ENCODE results near the gene CANT1. TPM values are rescaled to one million over a fixed set of nuclear protein-coding genes. Genes with fewer than 3 reads are reported as not detected.

Gene CANT1
- total RNA-seq, 1 donor from 2014 or later, result 33.3 TPM

DNA sequence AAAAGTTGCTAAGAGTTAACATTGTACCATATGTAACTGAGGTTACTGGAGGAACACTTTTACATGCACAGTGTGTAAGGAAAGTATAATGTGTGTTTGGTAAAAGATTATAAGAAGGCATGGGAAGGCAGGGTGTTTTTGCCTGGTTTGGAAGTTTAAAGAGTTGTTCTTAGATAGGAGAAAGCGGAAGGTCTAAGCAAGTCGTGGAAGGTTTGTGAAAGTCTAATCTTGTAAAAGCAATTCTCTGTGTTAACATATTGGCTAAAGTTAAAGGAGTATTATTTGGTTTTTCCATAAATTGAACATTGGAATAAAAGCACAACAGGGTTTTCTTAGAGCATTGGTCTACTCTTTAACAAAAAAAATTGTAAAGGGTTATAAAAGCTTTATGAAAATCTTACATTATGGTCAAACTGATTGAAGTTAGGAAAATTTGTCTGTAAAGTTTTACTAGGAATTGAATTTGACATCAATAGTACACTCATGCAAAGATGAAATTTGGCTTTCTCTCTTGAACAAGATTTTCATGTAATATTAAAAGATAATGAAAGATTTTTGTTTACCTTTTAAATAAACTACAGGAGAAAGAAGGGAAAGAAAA is 4.7 kb upstream of the CANT1 start:
- DNase-seq, result no peak
- Mint-ChIP-seq H3K9me3 (ENCODE audit: unreplicated experiment) (peaks cover 8% of the 10 kb centered on the region), H3K27me3 (ENCODE audit: unreplicated experiment) (peaks cover 9% of the 10 kb centered on the region), H3K4me3 (ENCODE audit: unreplicated experiment) (no peak overlapping the region), H3K4me1 (ENCODE audit: low read depth, unreplicated experiment) (no peaks in the 10 kb centered on the region), H3K36me3 (ENCODE audit: unreplicated experiment) (peaks cover 7% of the 10 kb centered on the region), H3K27ac (ENCODE audit: unreplicated experiment) (no peak overlapping the region)
- TF ChIP-seq, protein P1, sequence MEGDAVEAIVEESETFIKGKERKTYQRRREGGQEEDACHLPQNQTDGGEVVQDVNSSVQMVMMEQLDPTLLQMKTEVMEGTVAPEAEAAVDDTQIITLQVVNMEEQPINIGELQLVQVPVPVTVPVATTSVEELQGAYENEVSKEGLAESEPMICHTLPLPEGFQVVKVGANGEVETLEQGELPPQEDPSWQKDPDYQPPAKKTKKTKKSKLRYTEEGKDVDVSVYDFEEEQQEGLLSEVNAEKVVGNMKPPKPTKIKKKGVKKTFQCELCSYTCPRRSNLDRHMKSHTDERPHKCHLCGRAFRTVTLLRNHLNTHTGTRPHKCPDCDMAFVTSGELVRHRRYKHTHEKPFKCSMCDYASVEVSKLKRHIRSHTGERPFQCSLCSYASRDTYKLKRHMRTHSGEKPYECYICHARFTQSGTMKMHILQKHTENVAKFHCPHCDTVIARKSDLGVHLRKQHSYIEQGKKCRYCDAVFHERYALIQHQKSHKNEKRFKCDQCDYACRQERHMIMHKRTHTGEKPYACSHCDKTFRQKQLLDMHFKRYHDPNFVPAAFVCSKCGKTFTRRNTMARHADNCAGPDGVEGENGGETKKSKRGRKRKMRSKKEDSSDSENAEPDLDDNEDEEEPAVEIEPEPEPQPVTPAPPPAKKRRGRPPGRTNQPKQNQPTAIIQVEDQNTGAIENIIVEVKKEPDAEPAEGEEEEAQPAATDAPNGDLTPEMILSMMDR (IDR thresholded peaks at IDR 0.05; ENCODE audit: partially characterized antibody, unreplicated experiment), result no peak

DNA sequence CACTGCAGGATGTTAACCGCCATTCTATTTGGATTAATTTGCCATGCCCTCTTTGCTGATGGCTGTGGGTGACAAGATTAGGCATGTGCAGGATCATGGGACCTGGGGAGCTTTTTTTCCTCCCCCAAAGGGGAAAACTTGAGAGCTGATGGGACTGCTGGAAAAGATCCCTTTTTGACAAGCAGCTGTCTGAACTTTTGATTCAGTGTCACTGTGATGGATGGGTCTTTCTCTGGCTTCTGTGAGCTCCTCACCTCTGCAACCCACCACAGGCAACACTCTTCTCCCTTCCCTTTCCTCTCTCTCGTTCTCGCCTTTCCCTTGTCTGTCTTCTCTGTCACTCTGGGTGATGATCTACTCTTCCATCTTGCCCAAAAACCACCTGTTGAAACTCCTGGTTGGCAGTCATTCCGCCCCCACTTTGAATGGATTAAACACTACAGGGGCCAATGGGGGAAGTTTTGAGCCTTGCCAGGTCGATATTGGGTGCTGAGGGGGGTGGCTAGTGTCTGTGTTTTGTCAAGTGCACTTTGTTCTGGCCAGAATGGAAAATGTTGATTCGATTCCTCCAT is 3.1 kb upstream of the CANT1 start:
- H3K36me3 Mint-ChIP-seq (ENCODE audit: unreplicated experiment), result peaks cover 7% of the 10 kb centered on the region
- TF ChIP-seq, protein P1 (IDR thresholded peaks at IDR 0.05; ENCODE audit: partially characterized antibody, unreplicated experiment), result no peak
- H3K27ac Mint-ChIP-seq (ENCODE audit: unreplicated experiment), result no peak overlapping the region
- DNase-seq, result no peak
- no peak overlapping the region for H3K4me3 Mint-ChIP-seq (ENCODE audit: unreplicated experiment)
- H3K27me3 Mint-ChIP-seq (ENCODE audit: unreplicated experiment), result peaks cover 15% of the 10 kb centered on the region
- peaks cover 6% of the 10 kb centered on the region for H3K4me1 Mint-ChIP-seq (ENCODE audit: low read depth, unreplicated experiment)
- peaks cover 8% of the 10 kb centered on the region for H3K9me3 Mint-ChIP-seq (ENCODE audit: unreplicated experiment)

GRCh38 chr17:79011451-79012147 is 2.0 kb upstream of the CANT1 start:
- Mint-ChIP-seq H3K27me3 (ENCODE audit: unreplicated experiment) (peaks cover 18% of the 10 kb centered on the region), H3K4me1 (ENCODE audit: low read depth, unreplicated experiment) (peaks cover 10% of the 10 kb centered on the region), H3K27ac (ENCODE audit: unreplicated experiment) (no peak overlapping the region), H3K9me3 (ENCODE audit: unreplicated experiment) (peaks cover 13% of the 10 kb centered on the region), H3K36me3 (ENCODE audit: unreplicated experiment) (peaks cover 4% of the 10 kb centered on the region), H3K4me3 (ENCODE audit: unreplicated experiment) (no peak overlapping the region)
- TF ChIP-seq, protein P1 (IDR thresholded peaks at IDR 0.05; ENCODE audit: partially characterized antibody, unreplicated experiment), result no peak
- no peak for DNase-seq

DNA sequence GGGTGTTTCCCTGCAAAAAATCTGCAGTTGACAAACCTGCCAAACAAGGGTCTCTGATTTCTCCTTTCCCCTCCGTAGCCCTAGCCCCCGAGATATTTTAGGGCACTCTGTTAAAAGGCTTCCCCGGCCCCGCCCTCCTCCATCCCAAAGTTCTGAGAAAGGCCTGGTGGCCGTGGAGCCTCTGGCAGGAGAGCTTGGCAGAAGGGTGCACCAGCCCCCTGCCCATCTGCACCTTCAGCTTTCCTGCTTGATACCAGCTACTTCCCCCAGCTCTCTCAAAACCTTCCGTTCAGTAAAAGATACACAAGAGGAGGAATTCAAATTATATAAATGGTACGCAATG is 711 bp upstream of the CANT1 start:
- H3K9me3 Mint-ChIP-seq (ENCODE audit: unreplicated experiment), result peaks cover 11% of the 10 kb centered on the region
- TF ChIP-seq, protein P1 (IDR thresholded peaks at IDR 0.05; ENCODE audit: partially characterized antibody, unreplicated experiment), result no peak
- peaks cover 16% of the 10 kb centered on the region for H3K27me3 Mint-ChIP-seq (ENCODE audit: unreplicated experiment)
- H3K36me3 Mint-ChIP-seq (ENCODE audit: unreplicated experiment), result peaks cover 4% of the 10 kb centered on the region
- no peak overlapping the region for H3K27ac Mint-ChIP-seq (ENCODE audit: unreplicated experiment)
- H3K4me3 Mint-ChIP-seq (ENCODE audit: unreplicated experiment), result peak overlapping the region; percentile 80
- DNase-seq, result no peak
- H3K4me1 Mint-ChIP-seq (ENCODE audit: low read depth, unreplicated experiment), result peaks cover 10% of the 10 kb centered on the region

Data from glutamatergic neuron (in vitro differentiated cells).